Activated CD8-positive, alpha-beta T cell treated with anti-CD3 and anti-CD28 coated beads for 36 hours (primary cell): ENCODE results near the gene EVI2A. TPM values are rescaled to one million over a fixed set of nuclear protein-coding genes. Genes with fewer than 3 reads are reported as not detected.

Source experiments
- ATAC-seq: fragments of 200-7000 bp; cut with Tn5 transposase; one replicate; pipeline ENCODE4 v1.10.0; 2021; ENCODE audit warnings: mild to moderate bottlenecking, moderate library complexity
- CTCF ChIA-PET: fragments of 350-600 bp; sonication (Branson Sonifier 250); formaldehyde crosslinking; loops from one replicate; lab custom pipeline; 2021; ENCODE audit warnings: antibody characterized with exemption; lab: Charles Lee
- POLR2A ChIA-PET: fragments of 350-600 bp; sonication (Branson Sonifier 250); formaldehyde crosslinking; loops from one replicate; lab custom pipeline; 2021; ENCODE audit warnings: antibody characterized with exemption; lab: Charles Lee
- DNase-seq: peaks from one replicate; pipeline ENCODE4 v3.0.0-alpha.2; 2020
- H3K27ac Mint-ChIP-seq: one replicate; pipeline ENCODE4 v1.8.0; 2021; ENCODE audit warnings: mild to moderate bottlenecking, mixed read lengths
- H3K27me3 Mint-ChIP-seq: one replicate; pipeline ENCODE4 v1.8.0; 2021; ENCODE audit warnings: mixed read lengths
- H3K36me3 Mint-ChIP-seq: one replicate; pipeline ENCODE4 v1.8.0; 2021; ENCODE audit warnings: low read depth, mixed read lengths
- H3K4me1 Mint-ChIP-seq: one replicate; pipeline ENCODE4 v1.8.0; 2021; ENCODE audit warnings: low read depth, mixed read lengths
- H3K4me3 Mint-ChIP-seq: one replicate; pipeline ENCODE4 v1.8.0; 2021; ENCODE audit warnings: mild to moderate bottlenecking, moderate library complexity, mixed read lengths
- H3K9me3 Mint-ChIP-seq: one replicate; pipeline ENCODE4 v1.8.0; 2021; ENCODE audit warnings: mixed read lengths
- CTCF ChIP-seq: fragments of 200-600 bp; IDR thresholded peaks from one replicate; pipeline ENCODE4 v1.8.0; 2022; ENCODE audit warnings: antibody characterized with exemption, mild to moderate bottlenecking
- intact Hi-C: fragments of 100-400 bp; cut with micrococcal nuclease; formaldehyde crosslinking; loops from one replicate; pipeline ENCODE4 v1.10.0; 2022
- total RNA-seq, 2 experiments: library from RNA; stranded (reverse); gene quantifications; one replicate each; pipeline ENCODE4 v1.2.3, GENCODE V29; 2021

Gene EVI2A
- total RNA-seq, 2 experiments from 2014 or later = 31.7 to 37.0 TPM

GRCh38 chr17:31273516-31273915 is 47.9 kb downstream of the EVI2A start:
- ChIA-PET CTCF (no interaction called here), POLR2A (no interaction called here)
- peaks cover 5% of the 10 kb centered on the region for H3K36me3 Mint-ChIP-seq
- ATAC-seq (no peak), DNase-seq (no peak)
- H3K4me3 Mint-ChIP-seq = no peak overlapping the region
- H3K9me3 Mint-ChIP-seq = no peaks in the 10 kb centered on the region
- intact Hi-C loops = no loop called here
- peaks cover 6% of the 10 kb centered on the region for H3K4me1 Mint-ChIP-seq
- TF ChIP-seq CTCF = no peak
- no peaks in the 10 kb centered on the region for H3K27me3 Mint-ChIP-seq
- H3K27ac Mint-ChIP-seq = no peak overlapping the region

GRCh38 chr17:31272803-31273202 is 48.6 kb downstream of the EVI2A start:
- DNase-seq (no peak), ATAC-seq (no peak)
- H3K9me3 Mint-ChIP-seq = no peaks in the 10 kb centered on the region
- H3K4me3 Mint-ChIP-seq = no peak overlapping the region
- CTCF ChIA-PET = no interaction called here
- H3K27me3 Mint-ChIP-seq = no peaks in the 10 kb centered on the region
- H3K27ac Mint-ChIP-seq = no peak overlapping the region
- POLR2A ChIA-PET = no interaction called here
- no peak for TF ChIP-seq CTCF
- intact Hi-C loops = no loop called here
- H3K4me1 Mint-ChIP-seq = peaks cover 6% of the 10 kb centered on the region
- peaks cover 5% of the 10 kb centered on the region for H3K36me3 Mint-ChIP-seq

GRCh38 chr17:31272236-31272635 is 49.2 kb downstream of the EVI2A start:
- Mint-ChIP-seq H3K4me3 (no peak overlapping the region), H3K9me3 (no peaks in the 10 kb centered on the region), H3K36me3 (peaks cover 5% of the 10 kb centered on the region), H3K27ac (no peak overlapping the region), H3K27me3 (no peaks in the 10 kb centered on the region), H3K4me1 (peaks cover 6% of the 10 kb centered on the region)
- ATAC-seq (no peak), DNase-seq (no peak)
- CTCF ChIA-PET = no interaction called here
- POLR2A ChIA-PET = no interaction called here
- intact Hi-C loops = no loop called here
- TF ChIP-seq CTCF = no peak

- POLR2A ChIA-PET = no interaction called here
These were observed 51.8 kb downstream of the EVI2A start for GRCh38 chr17:31269578-31269983.

More at GRCh38 chr17:31269578-31269983, 51.8 kb downstream of the EVI2A start:
- Mint-ChIP-seq H3K4me1 (peaks cover 1% of the 10 kb centered on the region), H3K27ac (no peak overlapping the region), H3K27me3 (no peaks in the 10 kb centered on the region), H3K9me3 (no peaks in the 10 kb centered on the region), H3K36me3 (peaks cover 8% of the 10 kb centered on the region), H3K4me3 (no peak overlapping the region)
- ATAC-seq = no peak
- DNase-seq = no peak
- CTCF ChIA-PET = interaction anchor here (1.4 kb wide), 1 partner anchor 103 kb away, joined by 3 read pairs; no protein-coding TSS in a partner anchor
- intact Hi-C loops = no loop called here
- TF ChIP-seq CTCF = no peak
